Stimulated activated CD4-positive, alpha-beta T cell treated with anti-CD3 and anti-CD28 coated beads, Interleukin-4, amount 100 ng/mL, for 1 hour (primary cell): ENCODE results near the gene LVRN.

Experiments
- DNase-seq: peaks from one replicate; pipeline ENCODE4 v3.0.0-alpha.2; 2020

Gene LVRN

DNA sequence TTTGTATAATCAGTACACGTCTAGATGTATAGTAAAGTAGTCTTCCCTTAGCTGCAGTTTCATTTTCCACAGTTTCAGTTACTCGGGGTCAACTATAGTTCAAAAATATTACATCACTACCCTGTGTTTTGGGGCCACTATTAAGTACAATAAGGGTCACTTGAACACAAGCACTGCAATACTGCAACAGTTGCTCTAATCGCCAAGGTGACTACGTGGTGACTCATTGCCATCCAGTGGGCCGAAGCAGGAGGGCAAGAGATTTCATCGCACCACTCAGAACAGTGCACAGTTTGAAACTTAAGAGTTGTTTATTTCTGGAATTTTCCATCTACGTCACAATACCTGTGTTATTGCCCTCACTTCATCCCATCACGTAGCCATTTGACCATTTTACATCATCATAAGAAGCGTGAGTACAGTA is 69.8 kb downstream of the LVRN start, which contains the start of gene ARL14EPL:
TSS of gene ARL14EPL (plus strand) at position 379 of the 424 bp plus-strand sequence. CDS start 18,994 bp downstream, outside the sequence.
- no peak for DNase-seq

DNA sequence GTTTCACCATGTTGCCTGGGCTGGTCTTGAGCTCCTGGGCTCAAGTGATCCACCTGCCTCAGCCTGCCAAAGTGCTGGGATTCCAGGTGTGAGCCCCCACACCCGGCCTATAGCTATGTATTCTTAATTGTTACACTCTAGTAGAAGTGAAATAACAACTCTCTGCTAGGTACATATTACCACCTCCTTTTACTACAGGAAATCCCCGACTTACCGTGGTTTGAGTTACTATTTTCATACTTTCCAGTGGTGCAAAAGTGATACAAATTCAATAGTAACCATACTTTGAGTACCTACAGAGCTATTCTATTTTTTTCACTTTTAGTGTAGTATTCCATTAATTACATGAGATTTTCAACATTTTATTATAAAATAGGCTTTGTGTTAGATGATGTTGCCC is 70.7 kb downstream of the LVRN start:
- no peak for DNase-seq

DNA sequence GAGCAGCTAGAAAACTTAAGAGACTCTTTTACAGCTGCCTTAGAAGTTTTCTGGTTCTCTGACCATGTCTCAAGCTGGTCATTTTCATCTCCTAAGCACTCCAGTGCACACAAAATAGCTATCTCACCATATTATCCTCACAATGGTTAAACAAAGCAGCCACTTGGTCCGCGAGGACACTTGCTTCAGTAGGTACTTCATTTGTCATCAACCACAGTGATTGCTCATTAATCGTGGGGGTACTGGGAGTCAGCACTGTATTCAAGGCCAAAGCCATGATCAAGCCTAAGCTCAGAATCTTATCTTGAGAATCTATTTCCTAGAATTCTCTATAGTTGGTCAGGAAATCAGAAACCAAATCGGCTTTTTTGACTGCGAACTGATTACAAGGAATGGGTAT is 72.8 kb downstream of the LVRN start:
- no peak for DNase-seq

DNA sequence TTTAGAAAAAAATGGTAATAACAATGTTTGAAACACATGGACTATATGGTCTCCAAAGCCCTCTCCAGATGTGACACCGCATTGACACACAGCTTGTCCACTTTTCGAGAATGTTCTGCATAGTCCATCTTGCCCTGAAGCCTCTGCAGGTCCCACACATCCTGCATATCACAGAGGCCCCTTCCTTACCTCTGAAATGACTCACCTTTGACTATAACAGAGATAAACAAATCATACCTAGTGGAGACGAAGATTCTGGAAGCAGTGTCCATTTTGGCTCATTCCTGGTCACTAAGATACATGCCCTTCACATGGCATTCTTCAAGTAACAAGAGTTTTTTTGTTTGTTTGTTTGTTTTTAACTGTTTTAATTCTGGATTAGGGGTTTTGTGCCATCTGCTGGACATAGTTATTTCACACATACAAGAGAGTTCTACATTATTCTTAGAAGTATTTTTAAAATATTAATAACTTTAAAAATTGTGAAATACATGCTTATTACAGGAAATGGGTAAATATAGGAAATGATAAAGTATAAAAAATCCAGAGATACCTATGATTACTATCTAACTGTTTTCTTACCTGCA is 75.1 kb downstream of the LVRN start:
- no peak for DNase-seq

DNA sequence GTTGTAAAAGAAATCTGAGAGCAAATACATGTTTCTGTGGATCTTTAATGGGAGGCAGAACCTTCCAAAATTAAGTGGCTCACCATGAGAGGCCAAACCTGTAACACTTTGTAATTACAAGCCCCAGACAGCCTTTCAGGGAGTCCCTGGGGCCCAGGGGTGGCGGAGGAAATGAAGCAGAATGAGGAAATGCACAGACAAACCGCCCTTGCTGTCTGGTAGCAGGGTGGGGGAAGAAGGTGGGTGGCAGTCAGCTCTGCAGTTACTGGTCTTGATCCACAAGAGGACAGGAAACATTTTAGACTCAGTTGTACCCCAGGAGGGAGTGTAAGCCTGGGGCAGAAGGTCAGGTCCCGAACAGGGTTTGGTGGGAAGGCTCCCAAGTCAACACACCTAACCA is 76.5 kb downstream of the LVRN start:
- DNase-seq: no peak

DNA sequence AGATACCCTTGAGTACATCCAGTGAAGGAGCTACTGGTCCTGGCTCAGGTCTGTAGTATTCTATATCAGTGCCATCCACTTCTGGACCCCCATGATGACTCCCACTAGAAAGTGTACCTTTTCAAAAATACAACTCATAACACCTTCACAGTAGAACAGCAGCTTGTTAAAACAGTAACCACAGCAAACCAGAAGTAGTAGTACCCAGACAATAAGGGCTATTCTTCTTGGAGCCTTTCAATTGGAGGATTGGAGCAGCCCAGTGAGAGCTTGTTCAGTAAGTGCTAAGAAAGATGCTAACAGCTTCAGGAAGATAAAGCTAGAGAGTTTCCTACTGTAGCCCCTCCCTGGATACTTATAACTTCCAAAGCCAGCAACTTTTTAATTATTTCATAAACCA is 80.1 kb downstream of the LVRN start:
- no peak for DNase-seq

DNA sequence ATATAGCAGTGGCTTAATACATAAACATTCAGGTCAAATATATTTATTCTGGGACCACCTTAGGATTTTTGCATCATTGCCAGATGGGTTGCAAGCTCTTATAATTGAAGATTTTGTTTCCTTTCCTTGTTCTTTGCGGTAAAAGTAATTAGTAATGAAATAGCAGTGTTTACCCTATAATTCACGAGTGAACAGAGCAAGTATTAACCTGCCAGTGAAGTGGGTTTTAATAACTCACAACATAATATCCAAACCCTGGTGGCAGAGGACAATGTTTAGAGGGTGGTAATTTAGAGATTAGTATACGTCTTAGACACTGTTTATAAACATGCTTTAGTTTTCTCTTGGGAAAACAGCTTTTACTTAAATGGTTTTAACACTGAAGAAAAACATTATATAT is 81.8 kb downstream of the LVRN start:
- DNase-seq: no peak

DNA sequence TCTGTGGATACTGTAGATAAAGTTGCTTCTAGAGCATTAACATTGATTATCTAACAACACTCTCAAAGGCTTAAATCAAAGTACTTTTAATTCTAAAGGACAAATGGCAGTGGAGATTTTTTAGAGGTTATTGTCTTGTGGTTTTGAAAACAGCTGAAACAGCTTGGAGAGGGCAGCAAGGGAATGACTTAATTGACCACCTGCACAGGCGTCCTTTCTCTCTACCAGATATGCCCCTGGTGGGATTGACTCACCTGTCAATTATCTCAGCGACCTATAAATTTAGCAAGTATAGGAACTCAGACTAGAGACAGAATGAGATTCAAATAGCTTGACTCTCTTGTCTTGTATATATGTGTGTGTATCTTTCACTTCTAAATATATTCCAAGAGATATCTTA is 83.5 kb downstream of the LVRN start:
- DNase-seq: no peak

DNA sequence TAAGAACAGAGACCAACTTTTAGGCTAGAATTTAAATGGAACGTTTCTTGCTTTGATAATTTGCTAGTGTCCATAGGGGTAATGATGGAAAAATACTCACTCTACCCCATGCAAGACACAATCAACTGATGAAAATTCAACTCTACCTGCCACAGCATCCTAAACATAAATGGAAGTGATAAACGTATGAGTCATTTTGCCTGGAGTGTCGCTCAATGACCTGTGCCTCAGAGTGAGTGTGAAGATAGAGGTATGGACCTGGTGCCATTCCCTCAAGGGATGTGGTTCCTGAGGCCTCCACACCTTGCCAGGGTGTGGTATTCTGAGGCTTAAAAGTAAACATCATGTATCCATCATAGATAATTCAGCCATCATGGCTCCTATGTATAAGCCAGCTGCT is 84.0 kb downstream of the LVRN start:
- DNase-seq: no peak

DNA sequence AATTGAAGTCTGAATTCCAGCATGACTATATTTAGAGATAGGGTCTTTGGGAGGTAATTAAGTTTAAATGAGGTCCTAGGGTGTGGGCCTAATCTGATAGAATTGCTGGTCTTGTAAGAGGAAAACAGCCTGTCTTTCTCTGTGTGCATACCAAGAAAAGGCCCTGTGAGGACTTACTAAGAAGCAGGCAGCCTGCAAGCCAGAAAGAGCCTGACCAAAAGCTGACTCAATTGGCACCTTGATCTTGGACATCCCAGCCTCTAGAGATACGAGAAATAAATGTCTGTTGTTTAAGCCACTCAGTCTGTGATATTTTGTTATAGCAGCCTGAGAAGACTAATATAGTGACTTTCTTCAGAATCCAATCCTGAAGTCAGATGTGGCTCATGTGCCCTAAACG is 84.5 kb downstream of the LVRN start:
- no peak for DNase-seq

DNA sequence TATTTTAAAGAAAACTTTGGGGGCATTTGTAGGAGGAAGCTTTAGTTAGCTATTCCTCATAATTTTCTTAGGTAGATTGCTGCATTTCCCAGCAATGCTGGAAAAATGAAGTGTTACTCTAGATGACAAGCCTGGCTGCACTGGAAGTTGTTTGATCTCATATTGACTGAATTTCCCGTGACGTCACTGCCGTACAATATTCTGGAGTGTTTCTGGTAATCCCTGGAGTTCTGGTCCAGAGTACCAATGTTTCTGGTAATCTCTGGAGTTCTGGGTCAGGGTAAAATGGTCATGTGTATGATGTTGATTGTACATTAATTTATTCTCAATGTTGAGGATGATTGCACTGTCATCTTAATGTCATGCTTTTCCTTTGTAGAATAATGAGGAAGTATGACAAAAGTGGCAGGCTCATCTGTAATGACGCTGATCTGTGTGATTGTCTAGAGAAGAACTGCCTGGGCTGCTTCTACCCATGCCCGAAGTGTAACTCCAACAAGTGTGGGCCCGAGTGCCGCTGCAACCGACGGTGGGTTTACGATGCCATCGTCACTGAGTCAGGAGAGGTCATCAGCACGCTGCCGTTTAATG is 96.2 kb downstream of the LVRN start:
- DNase-seq: no peak

DNA sequence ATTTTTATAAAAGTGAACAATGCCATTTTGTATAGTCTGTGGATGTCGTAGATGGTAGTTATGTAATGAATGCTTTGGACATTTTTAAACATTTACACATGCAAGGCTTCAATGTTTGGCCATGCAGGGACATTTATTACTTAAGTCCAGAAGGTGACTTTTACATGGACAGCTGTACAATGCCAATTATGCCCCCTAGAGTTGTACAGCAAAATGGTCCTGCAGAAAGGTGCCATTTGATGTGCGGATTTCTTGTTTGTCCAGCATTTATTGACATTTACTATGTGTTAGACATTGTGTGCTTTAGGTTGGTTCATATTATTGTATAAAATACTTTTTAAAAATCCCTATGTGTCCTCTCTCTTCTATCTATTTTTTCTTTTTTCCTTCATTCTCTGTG is 100.1 kb downstream of the LVRN start:
- no peak for DNase-seq

DNA sequence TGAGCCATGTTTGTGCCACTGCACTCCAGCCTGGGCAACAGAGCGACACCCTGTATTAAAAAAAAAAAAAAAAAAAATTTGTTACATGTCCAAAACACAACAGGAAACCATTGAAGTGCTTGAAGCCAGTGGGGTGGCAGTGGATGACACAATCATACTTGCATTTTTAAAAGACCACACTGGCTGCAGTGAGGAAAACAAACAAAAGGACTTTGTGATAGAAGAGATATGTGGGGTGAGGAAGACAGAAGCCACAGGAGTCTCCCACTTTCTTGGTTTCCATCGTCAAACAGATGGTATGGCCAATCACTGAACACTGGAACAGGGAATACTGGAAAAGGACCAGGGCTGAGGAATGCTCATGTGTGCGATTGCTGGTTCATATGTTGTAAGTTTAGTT is 101.7 kb downstream of the LVRN start:
- no peak for DNase-seq

DNA sequence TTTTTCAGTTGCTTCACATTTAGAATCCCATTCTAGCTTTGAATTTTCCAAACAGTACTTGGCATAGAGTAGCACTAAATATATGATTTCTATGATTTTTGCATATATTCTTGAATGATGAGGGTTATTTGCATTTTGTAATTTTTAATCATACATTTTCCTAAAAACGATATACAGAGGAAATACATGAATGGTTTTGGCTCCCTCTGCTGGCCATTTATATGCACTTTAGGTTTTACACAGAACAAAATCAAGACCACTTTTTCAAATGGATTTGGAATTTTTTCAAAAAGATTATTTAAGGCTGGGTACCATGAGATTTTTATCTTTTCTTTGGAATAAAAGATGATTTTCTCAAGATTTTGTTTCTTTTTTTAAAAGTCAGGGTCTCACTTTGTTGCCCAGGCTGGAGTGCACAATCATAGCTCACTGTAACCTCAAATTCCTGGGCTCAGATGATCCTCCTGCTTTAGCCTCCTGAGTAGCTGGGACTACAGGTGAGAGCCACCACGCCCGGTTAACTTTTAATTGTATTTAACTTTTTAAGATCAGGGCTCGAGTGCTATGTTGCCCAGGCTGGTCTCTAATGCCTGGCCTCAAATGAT is 105.9 kb downstream of the LVRN start:
- DNase-seq: no peak

DNA sequence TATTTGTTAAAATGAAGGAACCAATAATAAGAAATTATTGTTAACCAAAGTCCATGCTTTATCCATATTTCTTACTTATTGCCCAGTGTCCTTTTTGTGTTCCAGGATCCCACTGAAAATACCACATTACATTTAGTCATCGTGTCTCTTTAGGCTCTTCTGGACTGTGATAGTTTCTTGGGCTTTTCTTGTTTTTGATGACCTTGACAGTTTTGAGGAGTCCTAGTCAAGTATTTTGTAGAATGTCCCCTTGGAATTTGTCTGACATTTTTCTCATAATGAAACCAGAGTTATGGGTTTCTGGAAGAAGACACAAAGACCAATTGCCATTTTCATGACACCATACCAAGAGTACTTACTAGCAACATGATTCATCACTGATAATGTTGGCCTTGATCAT is 108.9 kb downstream of the LVRN start:
- DNase-seq: no peak

DNA sequence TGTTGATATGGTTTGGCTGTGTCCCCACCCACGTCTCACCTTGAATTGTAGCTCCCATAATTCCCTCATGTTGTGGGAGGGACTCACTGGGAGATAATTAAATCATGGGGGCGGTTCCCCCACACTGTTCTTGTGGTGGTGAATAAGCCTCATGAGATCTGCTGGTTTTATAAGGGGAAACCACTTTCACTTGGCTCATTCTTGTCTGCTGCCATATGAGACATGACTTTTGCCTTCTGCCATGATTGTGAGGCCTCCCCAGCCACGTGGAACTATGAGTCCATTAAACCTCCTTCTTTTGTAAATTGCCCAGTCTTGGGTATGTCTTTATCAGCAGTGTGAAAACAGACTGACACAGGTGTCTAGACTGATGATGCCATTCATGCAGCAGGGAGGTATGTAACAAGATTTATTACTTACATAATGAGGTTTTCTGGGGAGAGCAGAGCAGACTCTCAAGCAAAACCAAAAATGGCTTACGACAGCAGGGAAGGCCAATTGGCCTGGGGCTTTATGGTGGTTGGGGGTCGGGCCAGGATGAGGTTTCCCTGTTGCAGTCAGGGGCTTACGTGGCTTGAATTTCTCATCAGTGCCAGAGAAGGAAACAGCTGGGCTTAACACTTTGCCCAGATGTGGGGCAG is 113.0 kb downstream of the LVRN start:
- no peak for DNase-seq

DNA sequence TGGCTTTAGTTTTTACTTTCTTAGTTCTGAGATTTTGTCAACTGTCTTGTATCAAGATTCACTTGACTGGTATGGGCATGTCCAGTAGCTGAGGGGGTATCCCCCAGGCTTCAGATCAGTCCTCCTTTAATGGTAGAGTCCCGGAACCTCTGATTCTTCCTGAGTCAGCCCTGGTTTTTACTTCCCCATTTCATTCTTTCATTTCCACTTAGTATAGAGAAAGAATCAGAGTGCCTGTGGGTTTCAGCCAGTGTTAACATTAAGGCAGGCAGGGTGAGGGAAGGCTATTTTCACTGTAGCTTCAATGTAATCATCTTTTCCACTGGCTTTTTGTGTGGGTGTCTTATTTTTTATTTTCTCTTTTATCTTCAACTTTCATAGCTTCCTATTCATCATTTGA is 114.2 kb downstream of the LVRN start:
- DNase-seq: no peak
